Activated CD8-positive, alpha-beta memory T cell treated with anti-CD3 and anti-CD28 coated beads for 4 hours (primary cell): ENCODE data around the gene MEGF8.

Experiments
- DNase-seq, 2 donors: peaks; one replicate each; pipeline ENCODE4 v3.0.0-alpha.2; 2020; ENCODE audit warnings: low read depth in 2 of 2

The MEGF8 gene, protein sequence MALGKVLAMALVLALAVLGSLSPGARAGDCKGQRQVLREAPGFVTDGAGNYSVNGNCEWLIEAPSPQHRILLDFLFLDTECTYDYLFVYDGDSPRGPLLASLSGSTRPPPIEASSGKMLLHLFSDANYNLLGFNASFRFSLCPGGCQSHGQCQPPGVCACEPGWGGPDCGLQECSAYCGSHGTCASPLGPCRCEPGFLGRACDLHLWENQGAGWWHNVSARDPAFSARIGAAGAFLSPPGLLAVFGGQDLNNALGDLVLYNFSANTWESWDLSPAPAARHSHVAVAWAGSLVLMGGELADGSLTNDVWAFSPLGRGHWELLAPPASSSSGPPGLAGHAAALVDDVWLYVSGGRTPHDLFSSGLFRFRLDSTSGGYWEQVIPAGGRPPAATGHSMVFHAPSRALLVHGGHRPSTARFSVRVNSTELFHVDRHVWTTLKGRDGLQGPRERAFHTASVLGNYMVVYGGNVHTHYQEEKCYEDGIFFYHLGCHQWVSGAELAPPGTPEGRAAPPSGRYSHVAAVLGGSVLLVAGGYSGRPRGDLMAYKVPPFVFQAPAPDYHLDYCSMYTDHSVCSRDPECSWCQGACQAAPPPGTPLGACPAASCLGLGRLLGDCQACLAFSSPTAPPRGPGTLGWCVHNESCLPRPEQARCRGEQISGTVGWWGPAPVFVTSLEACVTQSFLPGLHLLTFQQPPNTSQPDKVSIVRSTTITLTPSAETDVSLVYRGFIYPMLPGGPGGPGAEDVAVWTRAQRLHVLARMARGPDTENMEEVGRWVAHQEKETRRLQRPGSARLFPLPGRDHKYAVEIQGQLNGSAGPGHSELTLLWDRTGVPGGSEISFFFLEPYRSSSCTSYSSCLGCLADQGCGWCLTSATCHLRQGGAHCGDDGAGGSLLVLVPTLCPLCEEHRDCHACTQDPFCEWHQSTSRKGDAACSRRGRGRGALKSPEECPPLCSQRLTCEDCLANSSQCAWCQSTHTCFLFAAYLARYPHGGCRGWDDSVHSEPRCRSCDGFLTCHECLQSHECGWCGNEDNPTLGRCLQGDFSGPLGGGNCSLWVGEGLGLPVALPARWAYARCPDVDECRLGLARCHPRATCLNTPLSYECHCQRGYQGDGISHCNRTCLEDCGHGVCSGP (N-terminal part only)

DNA sequence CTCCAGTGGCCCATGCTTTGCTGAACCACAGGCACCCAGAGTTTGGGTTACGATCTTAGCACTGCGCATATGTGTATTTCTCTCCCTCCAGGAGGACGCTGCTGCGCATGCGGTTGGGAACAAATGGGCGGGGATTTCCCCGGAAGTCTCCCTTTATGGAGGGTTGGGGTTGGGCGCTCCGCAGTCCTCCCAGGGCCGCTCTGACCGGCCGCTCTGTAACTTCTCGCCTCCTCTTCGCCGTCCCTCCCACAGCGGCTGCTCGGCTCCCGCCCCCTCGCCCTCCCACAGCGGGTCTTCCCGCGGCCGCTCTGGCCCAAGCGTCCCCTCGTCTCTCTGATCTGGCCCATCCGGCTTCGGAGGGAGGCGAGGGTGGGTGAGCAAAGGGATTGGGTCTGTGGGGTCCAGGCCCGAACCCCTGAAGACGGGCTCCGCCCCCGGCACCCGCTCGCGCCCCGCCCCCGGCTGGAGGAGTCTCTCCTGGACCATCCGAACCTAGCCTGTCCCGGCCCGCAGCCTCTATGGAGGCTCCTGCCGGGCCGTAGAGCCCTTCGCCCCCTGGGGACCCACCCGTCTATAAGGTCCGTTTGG, at the start of gene MEGF8:
TSS of gene MEGF8 (plus strand) at position 328 of the 588 bp plus-strand sequence. CDS start 609 bp downstream, outside the sequence.
- peak; percentile 97 to 98 for DNase-seq

DNA sequence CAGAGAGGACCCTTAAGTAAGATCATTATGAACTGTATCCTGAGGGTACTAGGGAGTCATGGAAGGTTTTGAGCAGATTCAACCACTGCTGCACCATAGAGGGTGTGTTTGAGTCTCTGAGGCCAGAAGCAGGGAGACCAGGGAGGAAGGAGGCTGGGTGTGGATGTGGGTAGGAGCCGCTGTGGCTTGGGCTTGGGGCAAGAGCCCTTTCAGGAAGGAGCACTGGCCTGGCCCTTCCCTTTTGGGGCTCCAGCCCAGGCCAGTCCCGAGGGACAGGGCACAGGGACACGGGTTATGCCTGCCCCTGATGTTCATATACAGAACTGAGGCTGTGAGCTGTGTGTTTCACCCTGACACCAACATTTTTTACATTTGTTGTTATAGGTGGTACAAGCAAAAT, 49.2 kb upstream of the MEGF8 start:
- no peak for DNase-seq

DNA sequence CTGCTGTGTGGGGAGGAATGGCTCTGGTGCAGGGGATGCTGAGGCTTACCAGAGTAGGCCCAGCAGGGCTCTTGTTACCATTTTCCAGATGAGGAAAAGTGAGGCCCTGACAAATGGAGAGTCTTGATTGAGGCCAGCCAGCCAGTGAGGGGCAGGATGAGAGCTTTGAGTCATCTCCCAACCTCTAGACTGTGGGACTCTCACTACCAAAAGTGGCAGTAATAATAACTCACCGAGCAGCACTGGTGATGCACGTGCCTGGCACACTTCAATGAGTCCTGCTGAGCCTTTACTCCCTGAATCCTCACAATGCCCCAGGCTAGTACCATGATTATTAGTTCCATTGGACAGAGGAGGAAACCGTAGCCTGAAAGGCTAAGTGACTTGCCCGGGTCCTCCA, 48.6 kb upstream of the MEGF8 start:
- no peak for DNase-seq

DNA sequence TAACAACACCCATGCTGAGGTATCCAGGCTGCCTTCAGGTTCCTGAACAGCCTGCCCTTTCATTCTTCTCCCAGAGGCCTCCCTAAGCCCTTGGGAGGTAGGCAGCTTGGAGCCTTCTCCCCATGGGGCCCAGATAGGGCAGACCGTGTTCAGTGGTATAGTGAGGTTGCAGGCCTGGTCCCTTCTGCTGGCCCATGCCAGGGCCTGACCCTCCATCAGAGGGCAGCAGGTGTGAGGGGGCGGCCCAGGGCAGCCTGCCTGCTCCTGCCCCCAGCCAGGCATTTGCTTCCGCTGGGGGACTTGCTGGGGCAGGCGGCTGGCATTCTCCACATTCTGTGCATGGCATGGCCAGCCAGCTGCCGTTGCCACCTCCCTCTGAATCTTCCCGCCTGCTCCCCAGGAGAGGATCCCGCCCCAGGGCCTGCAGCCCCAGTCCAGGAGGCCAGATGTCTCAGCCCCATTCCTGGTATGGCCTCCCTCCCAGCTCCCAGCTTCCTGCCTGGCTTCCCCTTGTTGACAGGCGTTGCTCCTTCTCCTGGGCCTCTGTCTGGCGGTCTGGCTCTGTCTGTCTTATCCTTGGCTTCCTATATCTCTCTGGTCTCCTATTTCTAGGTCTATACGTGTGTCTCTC, 47.5 kb upstream of the MEGF8 start:
- DNase-seq = no peak

DNA sequence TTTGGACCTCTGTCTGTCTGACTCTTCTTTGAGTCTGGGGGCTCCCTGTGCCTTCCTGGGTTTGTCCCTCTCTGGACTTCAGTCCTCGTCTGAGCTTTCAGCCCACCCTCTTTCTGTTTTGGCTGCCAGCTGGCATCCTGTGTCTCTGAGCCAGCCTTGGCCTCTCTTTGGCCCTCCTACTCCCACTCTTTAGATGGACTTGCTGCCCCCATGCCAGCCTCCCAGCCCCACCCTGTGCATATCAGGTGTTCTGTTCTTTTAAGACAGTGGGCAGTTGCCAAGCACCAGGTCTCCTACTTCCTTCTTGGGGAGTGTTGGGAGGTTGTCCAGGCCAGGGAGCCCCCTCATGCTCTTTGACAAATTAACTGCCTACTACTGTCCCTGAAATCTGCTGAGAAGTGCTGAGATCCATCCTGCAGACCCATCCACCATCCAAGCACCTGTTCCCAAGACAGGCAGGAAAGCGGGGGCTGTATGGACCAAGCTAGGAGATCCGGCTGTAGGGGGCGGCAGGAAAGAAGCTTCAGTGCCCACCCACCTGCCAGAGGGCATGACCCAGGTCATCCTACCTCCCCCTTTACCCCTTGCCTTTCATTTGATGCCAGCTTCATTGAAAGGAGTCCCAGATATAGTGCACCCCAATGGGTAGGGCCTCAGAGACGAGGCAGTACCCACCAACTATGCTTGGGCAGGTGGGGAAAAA, 46.8 kb upstream of the MEGF8 start:
- DNase-seq = no peak

DNA sequence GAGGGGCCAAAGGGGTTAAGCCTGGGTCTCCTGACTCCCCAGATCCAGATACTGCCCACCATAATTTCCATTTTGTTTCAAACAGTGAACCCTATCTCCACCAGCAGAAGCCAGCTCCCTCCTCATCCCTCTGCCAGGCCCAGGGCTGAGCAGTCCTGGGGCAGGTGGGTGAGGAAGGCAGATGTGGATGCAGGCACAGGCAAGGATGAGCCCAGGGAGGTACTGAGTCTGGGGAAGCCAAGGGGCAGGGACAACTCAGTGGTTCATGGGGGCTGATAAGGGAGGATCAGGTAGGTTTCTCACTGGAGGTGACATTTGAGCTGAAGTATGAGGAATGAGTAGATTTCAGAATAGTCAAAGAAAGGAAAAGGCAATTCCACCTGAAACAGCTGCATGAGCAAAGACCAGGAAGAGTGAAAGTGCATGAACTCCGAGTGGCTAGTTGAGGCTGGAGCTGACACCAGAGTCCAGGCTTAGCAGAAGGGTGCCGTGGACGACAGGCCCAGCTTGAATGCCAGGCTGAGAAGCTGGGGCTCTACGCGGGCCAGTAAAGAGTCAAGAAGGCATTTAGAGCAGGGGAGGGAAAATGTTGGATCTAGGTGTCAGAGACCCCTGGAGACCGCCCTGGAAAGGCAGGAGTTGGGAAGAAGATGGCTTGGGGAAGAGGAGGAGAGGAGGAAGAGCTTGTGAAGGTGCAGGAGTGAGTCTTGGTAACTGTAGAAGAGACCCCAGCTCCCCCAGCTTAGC, 46.1 kb upstream of the MEGF8 start:
- DNase-seq = no peak

DNA sequence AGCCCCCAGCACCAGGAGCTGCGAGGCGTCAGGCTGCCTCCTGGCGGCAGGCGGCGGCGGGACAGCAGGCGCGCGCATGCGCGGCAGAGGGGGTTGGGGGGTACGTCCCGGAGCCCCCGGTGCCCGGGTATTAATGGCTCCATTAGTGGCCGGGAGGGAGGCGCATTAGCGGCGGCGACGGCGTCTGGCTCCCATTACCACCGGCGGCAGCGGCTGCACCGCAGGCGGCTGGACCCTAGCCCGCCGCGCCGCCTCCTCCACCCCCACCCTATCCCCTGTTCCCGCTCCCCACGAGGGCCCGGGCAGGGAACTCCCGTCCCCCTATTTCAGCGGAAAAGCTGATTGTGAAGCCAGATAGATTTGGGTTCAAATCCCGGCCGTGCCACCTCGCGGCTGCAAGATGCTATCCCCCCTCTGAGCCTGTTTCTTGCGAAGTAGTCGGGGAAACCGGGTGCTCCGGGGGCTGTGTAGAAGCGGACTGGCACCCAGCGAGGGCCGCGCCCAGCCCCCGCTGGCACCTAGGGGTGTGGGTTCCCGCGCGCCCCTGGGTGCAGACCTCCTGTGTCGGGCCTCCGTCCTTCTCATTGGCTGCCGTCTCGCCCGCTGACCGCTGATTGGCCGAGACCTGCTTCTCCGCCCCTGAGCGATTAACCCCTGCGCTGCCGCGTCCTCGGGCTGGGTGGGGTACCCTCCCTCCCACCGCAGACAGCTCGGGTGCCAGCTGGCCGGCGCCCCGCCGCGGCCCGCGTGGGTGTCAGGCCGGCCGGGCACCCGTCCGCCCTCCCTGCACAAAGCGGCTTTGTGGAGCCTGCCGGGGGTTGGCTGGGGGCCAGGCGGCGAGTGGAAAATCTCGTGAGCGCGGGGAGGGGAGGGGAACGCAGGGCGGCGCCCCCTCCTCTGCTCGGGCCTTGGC, 45.3 kb upstream of the MEGF8 start:
- DNase-seq = peak; percentile 64 to 73

DNA sequence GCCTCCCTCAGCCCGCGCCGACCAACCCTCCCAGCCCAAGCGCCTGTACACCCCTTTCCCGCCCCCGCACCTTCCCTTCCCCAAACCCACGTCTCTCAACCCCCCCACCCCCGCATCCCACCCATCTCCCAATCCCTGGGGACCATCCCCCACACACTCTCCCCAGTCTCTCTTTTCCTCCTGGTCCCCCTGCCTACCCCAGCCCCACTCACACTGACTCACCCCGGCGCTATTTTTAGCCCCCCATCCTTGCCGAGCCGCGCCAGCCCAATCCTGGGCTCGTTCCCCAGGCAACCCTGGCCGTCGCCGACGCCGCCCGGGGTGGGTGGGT, 44.7 kb upstream of the MEGF8 start:
- no peak for DNase-seq

DNA sequence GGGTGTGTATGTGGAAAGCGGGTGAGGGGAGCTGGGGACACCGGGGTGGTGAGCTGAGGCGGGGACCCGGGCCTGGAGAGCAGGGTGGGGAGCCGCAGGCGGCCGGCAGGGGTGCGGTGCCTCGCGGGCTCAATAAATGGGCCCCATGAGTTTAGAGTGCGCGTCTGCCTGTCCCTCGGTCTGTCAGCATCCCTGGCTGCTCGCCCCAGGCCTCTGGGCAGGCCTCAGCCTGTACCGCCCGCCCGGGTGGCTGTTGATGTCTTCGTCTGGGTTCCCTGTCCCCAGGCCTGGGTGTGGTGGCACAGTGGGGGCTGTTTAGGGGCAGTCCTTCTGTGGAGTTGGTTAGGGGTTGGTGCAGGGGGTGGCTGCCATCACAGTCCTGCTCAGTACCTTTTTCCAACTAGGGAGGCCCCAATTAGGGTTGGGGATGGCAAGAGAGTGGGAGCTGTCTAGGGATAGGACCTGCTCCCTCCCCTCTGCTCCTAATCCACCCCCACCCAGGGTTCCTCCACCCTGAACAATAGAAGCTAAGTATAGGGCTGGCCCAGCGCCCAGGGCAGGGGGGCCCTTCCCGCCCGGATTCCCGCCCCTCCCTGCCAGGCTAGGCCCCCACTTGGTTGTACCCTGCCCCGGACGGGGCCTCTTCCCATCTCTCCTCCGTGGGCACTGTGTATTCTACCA, 44.1 kb upstream of the MEGF8 start:
- DNase-seq = no peak

DNA sequence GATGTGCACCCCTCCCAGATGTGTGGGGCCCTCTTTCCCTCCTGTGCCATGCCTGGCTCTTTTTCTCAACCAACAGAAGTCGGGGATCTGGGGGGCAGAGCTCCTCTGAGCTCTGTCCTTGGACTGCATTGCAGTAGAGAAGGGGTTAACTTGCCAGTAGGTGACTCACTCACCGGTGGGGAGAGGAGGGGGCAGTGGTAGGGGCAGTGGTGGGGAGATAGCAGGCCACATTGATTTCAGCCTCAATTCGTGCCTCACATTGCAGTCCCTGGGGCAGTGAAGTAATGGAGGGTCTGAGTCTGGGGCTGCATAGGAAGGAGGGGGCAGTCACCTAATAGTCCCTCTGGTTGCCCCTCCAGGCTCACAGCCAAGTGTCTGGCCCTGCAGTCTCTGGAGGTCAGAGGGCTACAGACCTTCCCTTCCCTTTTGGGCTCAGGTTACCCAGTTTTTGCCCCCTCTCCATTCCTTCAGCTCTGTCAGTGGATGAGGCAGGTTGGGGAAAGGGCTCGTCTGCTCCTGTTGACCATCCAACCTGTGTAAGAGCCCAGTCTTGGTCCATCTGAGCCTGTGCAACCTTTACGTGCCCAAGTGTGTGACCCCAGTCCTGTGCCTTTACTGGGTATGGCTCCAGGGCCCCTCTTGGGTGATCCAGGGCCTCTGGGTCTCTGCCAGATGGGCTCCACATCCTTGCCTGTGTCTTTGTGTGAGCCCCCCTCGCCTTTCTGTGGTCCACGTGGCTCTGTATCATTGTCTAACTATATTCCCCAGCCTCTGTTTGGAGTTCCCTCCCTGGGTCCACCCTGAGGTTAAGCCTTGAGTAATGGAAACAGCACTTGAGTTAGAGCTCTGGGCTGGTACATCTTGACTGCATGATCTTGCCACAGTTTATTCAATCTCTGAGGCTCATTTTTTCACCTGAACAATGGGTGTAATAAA, 43.3 kb upstream of the MEGF8 start:
- no peak for DNase-seq

DNA sequence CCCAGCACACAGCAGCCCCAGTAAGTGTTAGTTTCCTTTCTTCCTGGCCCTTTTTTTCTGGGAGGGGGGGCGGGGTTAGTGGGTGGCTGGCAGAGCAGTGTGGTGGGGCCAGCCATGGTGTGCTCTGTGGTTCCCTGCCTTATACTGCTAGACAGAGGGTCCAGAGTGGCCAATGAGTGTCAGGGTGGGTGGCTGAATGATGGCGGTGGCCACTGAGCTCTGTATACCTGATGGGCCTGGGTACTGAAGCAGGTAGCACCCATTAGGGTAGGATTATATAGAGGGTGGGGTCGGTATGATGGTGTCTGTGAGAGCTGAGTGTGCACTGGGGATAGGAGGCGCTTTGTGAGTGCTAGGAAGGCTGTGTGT, 42.6 kb upstream of the MEGF8 start:
- no peak for DNase-seq

DNA sequence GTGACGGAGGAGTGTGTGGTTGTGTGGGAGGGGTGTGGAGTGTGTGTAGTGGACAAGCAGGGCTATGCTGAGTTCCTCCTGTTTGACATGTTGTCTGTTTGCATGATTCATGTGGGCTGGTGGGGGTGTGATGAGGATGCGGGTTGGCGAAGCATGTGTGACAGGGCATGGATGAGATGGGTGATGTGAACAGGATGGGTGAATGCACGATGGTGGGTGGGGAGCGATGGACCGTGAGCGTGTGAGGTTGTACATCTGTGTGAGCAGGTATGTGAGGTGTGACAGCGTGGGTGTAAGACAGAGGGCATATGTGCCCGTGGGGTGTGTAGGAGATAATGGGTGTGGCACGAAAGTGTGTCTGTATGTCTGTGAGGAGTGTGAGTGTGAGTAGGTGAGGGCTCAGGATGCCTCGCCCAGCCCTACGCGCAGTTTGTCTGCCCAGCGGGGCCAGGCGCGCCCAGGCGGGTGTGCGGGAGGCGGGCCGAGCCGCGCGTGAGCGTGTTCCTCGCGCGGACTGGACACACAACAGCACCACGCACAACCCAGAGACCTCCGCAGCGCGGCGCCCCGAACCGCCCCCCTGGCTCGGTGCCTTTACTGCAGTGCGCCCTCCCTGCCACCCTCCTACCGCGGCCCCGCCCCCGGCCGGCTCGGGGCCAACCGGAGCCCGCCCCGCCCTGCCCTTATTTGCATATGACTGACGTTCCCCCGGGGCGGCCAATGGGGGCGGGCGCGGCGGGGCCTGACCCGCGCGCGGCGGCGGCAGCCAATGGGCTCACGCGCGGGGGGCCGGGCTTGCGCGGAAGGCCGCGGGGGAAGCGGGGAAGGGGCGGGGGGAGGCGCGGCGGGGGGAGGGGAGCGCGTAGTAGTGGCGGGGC, 42.0 kb upstream of the MEGF8 start:
- peak; percentile 91 to 92 for DNase-seq

DNA sequence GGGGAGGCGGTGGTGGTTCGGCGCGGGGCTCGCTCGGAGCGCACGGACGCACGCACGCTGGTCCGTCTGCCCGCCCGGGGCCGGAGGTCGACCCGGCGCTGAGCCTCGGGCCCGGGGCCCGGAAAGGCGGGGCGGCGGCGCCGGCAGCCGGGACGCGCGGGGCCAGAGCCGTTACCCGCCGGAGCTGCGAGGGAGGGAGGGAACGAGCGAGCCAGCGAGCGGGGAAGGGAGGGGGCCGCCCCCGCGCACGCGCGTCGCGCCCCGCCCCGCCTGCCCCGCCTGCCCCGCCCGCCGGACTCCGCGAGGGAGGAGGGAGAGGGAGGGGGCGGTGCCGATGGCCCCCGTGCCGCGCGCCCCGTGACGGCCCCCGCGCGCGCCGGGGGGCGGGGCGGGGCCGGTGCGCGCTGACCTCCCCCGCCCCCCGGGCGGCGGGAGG, 41.4 kb upstream of the MEGF8 start:
- peak; percentile 48 to 72 for DNase-seq

DNA sequence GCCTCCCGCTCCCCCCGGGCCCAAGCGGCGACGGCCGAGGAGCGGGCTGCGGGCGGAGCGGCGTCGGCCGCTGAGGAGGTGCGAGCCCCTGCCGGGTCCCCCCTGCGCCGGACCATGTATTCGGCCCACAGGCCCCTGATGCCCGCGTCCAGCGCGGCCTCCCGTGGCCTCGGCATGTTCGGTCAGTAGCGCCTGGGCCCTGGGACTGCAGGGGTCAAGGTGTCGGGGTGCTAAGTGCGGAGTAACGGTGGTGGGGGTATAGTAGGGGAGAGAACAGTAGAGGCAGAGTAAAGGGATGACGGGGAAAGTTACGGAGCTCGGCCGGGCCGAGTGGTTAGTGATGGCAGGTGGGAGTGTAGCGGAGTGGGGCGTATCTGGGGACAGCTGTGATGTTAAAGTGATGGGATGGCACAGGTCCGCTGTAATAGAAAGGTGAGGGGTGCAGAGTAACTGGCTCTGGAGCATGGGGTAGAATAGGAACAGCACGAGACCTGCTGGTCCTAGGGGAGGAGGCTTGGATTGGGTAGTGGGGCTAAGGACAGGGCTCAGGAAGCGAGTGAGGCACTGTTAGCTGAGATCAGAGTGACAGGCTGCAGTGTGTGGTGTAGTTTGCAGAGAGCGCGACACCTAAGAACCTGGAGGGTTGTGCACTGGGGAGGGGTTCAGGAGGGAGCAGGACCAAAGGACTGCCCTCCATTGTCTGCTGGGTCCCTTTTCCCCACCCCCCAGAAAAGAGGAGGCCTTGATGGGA, 40.7 kb upstream of the MEGF8 start:
- no peak for DNase-seq

DNA sequence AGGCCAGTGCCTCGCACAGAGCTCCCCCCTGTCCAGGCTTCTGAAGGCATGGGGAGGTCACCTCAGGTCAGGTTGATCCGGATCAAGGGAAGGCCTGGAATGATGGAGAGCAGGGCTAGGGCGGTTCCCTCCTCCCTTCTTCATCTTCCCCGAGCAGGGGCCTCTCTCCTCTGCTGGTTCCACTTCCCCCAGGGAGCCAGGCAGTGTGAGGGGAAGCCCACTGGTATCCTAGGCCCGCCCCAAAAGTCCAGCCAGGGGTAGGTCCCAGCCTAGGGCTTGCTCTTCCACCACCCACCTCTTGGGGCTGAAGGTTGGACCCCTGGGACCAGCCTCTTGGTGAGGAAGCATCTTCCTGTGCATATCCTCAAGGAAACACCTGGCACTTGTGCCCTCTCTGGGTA, 39.9 kb upstream of the MEGF8 start:
- DNase-seq = no peak

DNA sequence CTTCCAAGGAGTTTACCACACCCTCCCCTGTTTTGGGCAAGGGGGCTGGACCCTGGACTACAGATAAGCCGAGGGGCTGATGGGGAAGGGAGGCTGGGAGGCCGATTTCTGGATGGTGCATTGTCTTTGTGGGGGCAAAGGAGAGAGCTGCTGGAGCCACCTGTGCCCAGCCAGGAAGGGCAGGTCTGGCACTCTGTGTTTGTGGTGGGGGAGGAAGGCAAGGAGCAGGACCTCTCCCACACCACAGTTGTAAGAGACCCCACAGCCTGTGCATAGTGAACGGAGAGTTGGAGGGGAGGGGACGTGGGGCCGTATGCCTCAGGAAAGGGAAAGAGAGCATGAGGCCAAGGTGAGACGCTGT, 39.5 kb upstream of the MEGF8 start:
- no peak for DNase-seq
